ENCODE results near the gene PIP4K2B. TPM values are rescaled to one million over a fixed set of nuclear protein-coding genes. Genes with fewer than 3 reads are reported as not detected.
A peak's percentile ranks its signal among the peaks of the same experiment; 100 is the strongest.

PIP4K2B gene
- total RNA-seq, 1 experiment from 2014 or later = 47.4 TPM

DNA sequence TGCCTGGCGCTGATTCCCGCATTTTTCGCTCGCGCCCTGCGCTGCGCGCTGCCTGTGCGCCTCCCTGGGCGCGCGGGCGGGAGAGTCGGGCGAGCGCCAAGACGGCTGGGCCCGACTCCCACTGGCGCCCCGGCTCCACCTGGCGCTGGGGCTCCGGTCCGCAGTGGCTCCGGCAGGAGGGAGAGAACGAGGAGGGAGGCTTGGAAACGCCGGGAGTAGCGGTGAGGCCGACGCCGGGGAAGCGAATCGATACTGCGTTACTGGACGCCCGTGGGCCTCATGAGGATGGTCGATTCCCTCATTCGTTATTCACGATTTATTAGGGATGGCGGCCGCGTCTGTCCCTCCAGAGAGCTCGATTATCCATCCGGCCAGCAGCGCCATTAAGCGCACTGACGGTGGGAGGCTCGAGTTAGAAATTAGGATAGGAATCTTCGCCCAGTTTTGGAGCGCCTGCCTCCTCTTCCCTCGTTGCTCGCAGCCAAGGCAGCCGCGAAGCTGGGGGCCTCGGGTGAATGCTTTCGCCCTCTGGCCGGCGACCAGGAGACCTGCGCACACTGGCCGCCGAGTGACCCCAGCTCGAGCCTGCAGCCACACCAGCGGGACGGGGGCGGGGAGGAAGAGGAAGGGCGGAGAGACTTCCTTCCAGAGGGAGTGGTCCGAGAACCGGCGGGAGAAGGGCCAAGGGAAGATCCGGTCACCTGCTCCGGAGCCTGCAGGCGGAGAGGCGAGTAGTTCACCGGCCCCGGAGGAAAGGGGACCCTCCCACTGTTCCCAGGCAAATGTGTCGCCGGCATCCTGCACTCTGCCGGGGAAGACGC, 49.9 kb downstream of the PIP4K2B start:
- Histone ChIP-seq H3K4me1 (replicated peaks; ENCODE audit: insufficient read depth) (peaks cover 25% of the 10 kb centered on the region), H3K27ac (peak overlapping the region; percentile 63), H4K20me1 (ENCODE audit: insufficient read depth) (peaks cover 18% of the 10 kb centered on the region), H3K4me3 (peak overlapping the region; percentile 92), H3K9me3 (ENCODE audit: insufficient read depth, low read depth) (no peaks in the 10 kb centered on the region), H2AFZ (peak overlapping the region; percentile 80), H3K9me2 (ENCODE audit: insufficient read depth) (no peaks in the 10 kb centered on the region), H3K27me3 (ENCODE audit: insufficient read depth, low read depth) (no peaks in the 10 kb centered on the region), H3K4me2 (peak overlapping the region; percentile 97), H3F3A (ENCODE audit: insufficient read depth, low read depth) (peaks cover 23% of the 10 kb centered on the region), H3K36me3 (ENCODE audit: low read depth) (no peaks in the 10 kb centered on the region), H3K79me2 (ENCODE audit: low read depth) (peaks cover 78% of the 10 kb centered on the region)
- TF ChIP-seq EZH2 (IDR thresholded peaks at IDR 0.05; ENCODE audit: low read depth) = no peak
- TF ChIP-seq, protein P1, sequence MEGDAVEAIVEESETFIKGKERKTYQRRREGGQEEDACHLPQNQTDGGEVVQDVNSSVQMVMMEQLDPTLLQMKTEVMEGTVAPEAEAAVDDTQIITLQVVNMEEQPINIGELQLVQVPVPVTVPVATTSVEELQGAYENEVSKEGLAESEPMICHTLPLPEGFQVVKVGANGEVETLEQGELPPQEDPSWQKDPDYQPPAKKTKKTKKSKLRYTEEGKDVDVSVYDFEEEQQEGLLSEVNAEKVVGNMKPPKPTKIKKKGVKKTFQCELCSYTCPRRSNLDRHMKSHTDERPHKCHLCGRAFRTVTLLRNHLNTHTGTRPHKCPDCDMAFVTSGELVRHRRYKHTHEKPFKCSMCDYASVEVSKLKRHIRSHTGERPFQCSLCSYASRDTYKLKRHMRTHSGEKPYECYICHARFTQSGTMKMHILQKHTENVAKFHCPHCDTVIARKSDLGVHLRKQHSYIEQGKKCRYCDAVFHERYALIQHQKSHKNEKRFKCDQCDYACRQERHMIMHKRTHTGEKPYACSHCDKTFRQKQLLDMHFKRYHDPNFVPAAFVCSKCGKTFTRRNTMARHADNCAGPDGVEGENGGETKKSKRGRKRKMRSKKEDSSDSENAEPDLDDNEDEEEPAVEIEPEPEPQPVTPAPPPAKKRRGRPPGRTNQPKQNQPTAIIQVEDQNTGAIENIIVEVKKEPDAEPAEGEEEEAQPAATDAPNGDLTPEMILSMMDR (conservative IDR thresholded peaks at IDR 0.05) = no peak
- DNase-seq = peak; percentile 83 to 88
- ChIA-PET POLR2A (ENCODE audit: unreplicated experiment) (interaction anchor here (0.5 to 0.6 kb wide), 4 partner anchors 353 to 816 kb away, joined by 3 to 15 read pairs (median 6); no protein-coding TSS in a partner anchor), CTCF (interaction anchor here (0.6 kb wide), 1 partner anchor 1033 kb away, joined by 8 read pairs; no protein-coding TSS in a partner anchor)
- intact Hi-C loops (cut with micrococcal nuclease; ENCODE audit: unreplicated experiment) = loop anchor here (2.0 to 5.0 kb wide), 5 partner anchors 45 to 403 kb away; partner anchors contain the start of genes FBXO47, MLLT6 and PIP4K2B
- TSS peak; percentile 64 for BruUV-seq (replicated peaks)

DNA sequence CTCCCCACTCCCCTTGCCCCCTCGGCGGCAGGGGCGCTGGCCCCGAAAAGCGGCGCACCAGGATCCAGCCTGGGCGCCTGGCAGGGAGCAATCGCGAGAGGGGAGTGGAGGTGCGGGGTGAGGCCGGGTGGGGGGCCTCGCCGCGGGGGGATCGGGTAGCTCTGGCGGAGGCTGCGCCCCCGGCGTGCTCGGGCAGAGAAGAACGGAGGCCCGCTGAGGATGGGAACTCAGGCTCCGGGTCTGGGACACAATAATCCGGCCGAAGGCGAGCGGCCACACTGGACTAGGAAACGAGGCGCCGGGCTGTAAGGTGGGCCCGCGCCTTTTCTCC, 50.5 kb downstream of the PIP4K2B start:
- H3K27me3 ChIP-seq (ENCODE audit: insufficient read depth, low read depth) = no peaks in the 10 kb centered on the region
- H3K4me1 ChIP-seq (replicated peaks; ENCODE audit: insufficient read depth) = peaks cover 27% of the 10 kb centered on the region
- no peak for DNase-seq
- peak overlapping the region; percentile 92 for H3K4me3 ChIP-seq
- H3F3A ChIP-seq (ENCODE audit: insufficient read depth, low read depth) = peaks cover 28% of the 10 kb centered on the region
- H3K9me3 ChIP-seq (ENCODE audit: insufficient read depth, low read depth) = no peaks in the 10 kb centered on the region
- BruUV-seq (replicated peaks) = no TSS peak
- peaks cover 78% of the 10 kb centered on the region for H3K79me2 ChIP-seq (ENCODE audit: low read depth)
- ChIA-PET CTCF (no interaction called here), POLR2A (ENCODE audit: unreplicated experiment) (no interaction called here)
- H3K27ac ChIP-seq = peak overlapping the region; percentile 63
- intact Hi-C loops (cut with micrococcal nuclease; ENCODE audit: unreplicated experiment) = loop anchor here (2.0 kb wide), 2 partner anchors 44 to 120 kb away; partner anchors contain the start of gene MLLT6
- no peaks in the 10 kb centered on the region for H3K9me2 ChIP-seq (ENCODE audit: insufficient read depth)
- peaks cover 23% of the 10 kb centered on the region for H4K20me1 ChIP-seq (ENCODE audit: insufficient read depth)
- TF ChIP-seq EZH2 (IDR thresholded peaks at IDR 0.05; ENCODE audit: low read depth) = no peak
- TF ChIP-seq, protein P1 (conservative IDR thresholded peaks at IDR 0.05) = no peak
- H3K4me2 ChIP-seq = peak overlapping the region; percentile 97
- H3K36me3 ChIP-seq (ENCODE audit: low read depth) = no peaks in the 10 kb centered on the region
- H2AFZ ChIP-seq = peak overlapping the region; percentile 78

DNA sequence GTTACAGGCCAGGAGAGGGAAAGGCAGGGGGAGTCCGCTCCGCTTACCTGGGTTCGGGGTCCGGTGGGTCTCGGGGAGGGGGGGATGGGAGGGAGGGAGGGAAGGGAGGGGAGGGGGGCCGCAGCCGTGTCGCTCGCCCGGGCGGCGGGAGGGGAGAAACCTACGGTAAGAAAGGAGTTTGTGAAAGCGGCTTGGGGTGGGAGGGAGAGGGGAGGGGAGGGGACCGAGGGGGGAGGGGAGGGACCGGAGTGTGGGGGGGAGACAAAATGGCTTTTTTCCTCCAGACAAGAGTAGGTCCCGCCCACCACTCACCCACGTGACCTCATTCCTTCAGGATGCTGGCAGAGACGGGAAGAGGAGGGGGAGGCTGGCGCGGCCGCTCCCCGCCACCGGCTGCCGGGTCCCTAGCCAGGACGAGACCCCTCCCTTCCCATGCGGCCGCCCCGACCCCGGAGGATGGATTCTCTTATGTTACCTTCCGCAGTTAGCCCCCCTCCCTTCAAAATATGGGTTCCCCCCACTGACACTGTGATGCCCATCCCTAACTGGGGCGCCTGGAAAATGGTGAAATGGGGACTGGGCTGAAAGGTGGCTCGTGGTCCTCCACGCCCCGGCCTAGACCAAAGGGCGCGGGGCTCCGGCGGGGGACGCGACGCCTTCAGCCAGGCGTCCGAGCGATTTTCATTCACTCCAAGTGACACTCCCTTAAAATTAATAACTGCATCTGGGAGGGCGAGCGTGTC, 51.0 kb downstream of the PIP4K2B start, which contains the start of gene PCGF2:
Gene PCGF2 (minus strand): TSS at position 188 of the 743 bp plus-strand sequence. CDS start 7,934 bp downstream, outside the sequence.
- peak within 1 kb of the TSS; percentile 97 for H3K4me2 ChIP-seq
- H2AFZ ChIP-seq = peak within 1 kb of the TSS; percentile 89
- H3K4me1 ChIP-seq (replicated peaks; ENCODE audit: insufficient read depth) = peaks cover 27% of the 10 kb centered on the region
- H4K20me1 ChIP-seq (ENCODE audit: insufficient read depth) = peaks cover 24% of the 10 kb centered on the region
- H3K4me3 ChIP-seq = peak within 1 kb of the TSS; percentile 98
- TF ChIP-seq EZH2 (IDR thresholded peaks at IDR 0.05; ENCODE audit: low read depth) = no peak
- intact Hi-C loops (cut with micrococcal nuclease; ENCODE audit: unreplicated experiment) = loop anchor here (2.0 kb wide), 2 partner anchors 44 to 120 kb away; partner anchors contain the start of gene MLLT6
- peaks cover 32% of the 10 kb centered on the region for H3F3A ChIP-seq (ENCODE audit: insufficient read depth, low read depth)
- POLR2A ChIA-PET (ENCODE audit: unreplicated experiment) = no interaction called here
- peak within 1 kb of the TSS; percentile 63 for H3K27ac ChIP-seq
- no peaks in the 10 kb centered on the region for H3K9me3 ChIP-seq (ENCODE audit: insufficient read depth, low read depth)
- CTCF ChIA-PET = no interaction called here
- no peaks in the 10 kb centered on the region for H3K9me2 ChIP-seq (ENCODE audit: insufficient read depth)
- H3K36me3 ChIP-seq (ENCODE audit: low read depth) = no peaks in the 10 kb centered on the region
- BruUV-seq (replicated peaks) = no TSS peak
- no peaks in the 10 kb centered on the region for H3K27me3 ChIP-seq (ENCODE audit: insufficient read depth, low read depth)
- H3K79me2 ChIP-seq (ENCODE audit: low read depth) = peaks cover 78% of the 10 kb centered on the region
- DNase-seq = peak; percentile 73 to 77
